GM12874 (cell line): ENCODE data around the gene PPP4R3B.

ENCODE experiments used
- TF ChIP-seq, protein P1 (sequence below): IDR thresholded peaks from 2 replicates; pipeline ENCODE4 v1.5.1; 2011; ENCODE audit warnings: low read depth, mild to moderate bottlenecking, control low read depth, low read length, moderate library complexity; ENCODE audit not compliant: insufficient read depth

Gene PPP4R3B

DNA sequence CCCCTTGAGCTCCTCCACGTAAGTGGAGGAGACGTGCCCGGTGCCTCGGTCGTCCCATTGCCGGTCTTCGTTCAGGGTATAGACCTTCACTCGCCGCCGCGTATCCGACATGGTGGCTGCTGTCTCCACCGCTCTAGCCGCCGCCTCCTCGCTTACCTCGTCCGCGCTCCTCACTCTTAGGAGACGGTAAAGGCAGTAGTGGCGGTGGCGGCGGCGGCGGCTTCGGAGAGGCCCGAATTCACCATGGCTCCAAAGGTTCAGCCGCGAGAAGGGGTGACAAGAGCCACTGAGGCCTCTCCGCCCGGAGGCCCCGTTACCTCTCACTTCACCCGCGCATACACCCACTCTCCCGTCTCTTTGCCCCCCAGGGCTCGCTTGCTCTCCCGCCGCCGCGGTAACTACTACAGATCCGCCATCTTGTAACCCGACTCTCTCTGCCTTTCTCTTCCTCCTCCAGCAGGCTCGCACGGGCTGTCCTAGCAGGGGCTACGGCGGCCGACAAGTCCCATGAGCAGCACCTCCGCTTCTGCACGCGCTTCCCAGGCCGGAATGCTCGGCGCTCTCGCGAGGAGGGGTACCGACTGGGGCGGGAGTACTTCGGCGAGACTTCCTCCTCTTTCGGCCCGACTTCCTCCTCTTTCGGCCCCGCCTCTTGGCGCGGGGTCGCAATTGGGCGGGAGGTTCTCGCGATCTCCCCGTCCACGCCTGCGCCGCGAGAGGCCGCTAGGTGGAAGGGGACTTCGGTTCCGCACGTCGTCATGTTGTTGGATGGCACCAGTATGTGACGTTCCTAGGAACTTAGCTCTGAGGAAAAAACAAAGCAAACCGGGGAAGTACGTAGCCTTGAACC lies at the start of gene PPP4R3B:
Gene PPP4R3B, minus strand, starts transcription at position 448 of the 850 bp plus-strand sequence. Its CDS starts 337 bp downstream, at position 111.
- TF ChIP-seq, protein P1, sequence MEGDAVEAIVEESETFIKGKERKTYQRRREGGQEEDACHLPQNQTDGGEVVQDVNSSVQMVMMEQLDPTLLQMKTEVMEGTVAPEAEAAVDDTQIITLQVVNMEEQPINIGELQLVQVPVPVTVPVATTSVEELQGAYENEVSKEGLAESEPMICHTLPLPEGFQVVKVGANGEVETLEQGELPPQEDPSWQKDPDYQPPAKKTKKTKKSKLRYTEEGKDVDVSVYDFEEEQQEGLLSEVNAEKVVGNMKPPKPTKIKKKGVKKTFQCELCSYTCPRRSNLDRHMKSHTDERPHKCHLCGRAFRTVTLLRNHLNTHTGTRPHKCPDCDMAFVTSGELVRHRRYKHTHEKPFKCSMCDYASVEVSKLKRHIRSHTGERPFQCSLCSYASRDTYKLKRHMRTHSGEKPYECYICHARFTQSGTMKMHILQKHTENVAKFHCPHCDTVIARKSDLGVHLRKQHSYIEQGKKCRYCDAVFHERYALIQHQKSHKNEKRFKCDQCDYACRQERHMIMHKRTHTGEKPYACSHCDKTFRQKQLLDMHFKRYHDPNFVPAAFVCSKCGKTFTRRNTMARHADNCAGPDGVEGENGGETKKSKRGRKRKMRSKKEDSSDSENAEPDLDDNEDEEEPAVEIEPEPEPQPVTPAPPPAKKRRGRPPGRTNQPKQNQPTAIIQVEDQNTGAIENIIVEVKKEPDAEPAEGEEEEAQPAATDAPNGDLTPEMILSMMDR: peak; percentile 31; the same call in 1 of the 2 replicates

DNA sequence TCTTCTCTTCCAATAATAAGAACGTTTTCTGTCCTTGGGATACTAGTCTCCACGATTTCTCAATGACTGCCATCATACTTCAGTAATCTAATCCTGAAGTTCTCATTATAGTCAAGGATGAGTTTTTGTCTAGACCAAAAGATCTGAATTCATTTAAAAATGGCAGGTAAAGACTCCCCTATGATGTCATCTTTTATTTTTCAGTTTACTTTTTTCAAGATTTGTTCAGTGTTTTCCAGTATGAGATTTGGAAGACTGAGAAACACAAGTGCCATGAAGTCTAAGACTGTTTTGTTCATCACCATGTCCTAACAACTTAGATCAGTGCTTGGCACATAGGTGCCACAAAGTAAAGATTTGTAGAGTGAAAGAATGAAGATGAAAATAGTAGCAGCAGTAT lies 35.8 kb upstream of the PPP4R3B start:
- TF ChIP-seq, protein P1: no peak

DNA sequence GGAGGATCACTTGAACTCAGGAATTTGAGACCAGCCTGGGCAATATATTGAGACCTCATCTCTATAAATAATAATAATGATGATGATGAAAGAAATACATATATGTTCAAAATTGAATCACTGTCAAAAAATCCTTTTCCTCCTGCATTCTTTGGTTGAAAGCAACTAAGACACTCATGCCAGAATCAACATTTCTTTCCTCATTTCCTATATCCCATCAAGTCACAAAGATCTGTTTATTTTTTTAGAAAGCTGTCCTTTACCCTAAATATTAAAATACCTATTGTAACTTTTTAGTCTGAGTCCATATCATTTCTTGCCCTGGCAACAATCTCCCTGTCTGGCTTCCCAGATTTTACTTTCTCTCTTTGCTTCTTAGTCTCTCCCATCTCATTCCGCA lies 31.8 kb upstream of the PPP4R3B start:
- TF ChIP-seq, protein P1: no peak

DNA sequence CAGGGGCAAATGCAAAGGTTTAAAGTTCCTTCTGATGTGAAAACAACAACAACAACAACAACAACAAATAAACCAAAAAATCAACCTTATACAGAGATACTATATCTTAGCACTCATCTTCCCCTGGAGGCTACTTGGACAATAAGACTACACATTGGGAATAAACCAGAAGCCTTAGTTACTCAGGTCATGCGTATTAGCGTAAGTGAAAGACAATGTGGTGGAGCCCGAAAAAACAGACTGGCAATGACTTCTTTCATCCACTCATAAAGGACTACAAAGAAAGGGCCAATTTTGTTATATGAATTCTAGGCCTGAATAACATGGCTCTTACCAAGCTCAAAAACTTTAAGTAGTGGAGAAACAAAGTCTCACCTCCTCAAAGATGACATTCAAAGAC lies 19.4 kb upstream of the PPP4R3B start:
- TF ChIP-seq, protein P1: no peak

DNA sequence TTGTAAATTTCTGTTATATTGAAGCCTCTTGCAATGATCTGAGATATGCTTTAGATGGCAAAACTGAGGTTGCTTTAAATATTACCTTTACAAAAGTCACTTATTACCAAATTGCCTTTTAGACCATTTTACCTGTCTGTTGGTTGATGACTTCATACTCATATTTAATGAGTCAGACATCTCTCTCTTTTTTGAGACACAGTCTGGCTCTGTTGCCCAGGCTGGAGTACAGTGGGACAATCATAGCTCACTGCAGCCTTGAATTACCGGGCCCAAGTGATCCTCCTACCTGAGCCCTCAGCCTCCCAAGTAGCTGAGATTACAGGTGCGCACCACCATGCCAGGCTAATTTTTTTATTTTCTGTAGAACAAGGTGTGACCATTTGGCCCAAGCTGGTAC lies 11.5 kb upstream of the PPP4R3B start:
- TF ChIP-seq, protein P1: no peak

DNA sequence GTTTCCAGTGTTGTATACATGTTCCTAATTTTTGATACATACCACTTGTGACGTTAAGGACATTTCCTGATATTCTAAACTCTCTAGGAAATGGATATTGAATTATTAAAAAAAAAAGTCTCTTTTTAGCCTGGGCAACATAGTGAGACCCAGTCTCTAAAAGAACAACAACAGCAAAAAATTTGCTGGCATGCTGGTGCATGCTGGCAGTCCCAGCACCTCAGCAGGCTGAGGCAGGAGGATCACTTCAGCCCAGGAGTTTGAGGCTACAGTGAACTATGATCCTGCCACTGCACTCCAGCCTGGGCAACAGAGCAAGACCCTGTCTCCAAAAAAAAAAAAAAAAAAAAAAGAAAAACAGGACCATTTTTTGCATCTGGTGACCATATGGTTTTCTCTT lies 10.5 kb upstream of the PPP4R3B start:
- TF ChIP-seq, protein P1: no peak

DNA sequence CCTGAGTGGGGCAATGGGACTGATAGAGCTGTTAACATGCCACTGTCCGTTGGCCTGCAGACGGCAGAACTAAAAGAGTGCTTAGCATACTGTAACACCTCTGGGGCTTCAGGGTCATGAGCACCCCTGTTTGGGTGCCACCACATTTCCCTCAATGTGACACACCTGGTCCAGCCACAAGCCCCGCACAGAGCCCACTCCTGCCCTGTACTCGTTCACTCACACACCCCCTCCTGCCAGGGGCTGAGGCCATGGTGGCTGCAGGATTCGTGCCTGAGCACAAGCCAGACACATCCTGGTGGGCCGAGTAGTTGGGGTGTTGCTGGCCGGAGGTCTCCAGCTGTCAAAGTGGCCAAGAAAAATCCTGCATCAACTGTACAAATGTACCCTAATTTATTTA lies 4.4 kb upstream of the PPP4R3B start:
- TF ChIP-seq, protein P1: no peak
